ENCODE data around the gene BMI1. TPM values are rescaled to one million over a fixed set of nuclear protein-coding genes. Genes with fewer than 3 reads are reported as not detected.

BMI1 gene
- total and polyA plus RNA-seq, 2 experiments from 2014 or later: 2.3 to 10.7 TPM

- Histone ChIP-seq H3K27ac (ENCODE audit: low read depth) (no peak overlapping the region), H3K4me3 (no peak overlapping the region), H3K4me2 (no peak overlapping the region; the same call in 1 of the 2 replicates), H4K20me1 (replicated peaks; ENCODE audit: insufficient read depth) (peaks cover 23% of the 10 kb centered on the region; the same call in 1 of the 2 replicates), H3K9me2 (ENCODE audit: insufficient read depth) (no peaks in the 10 kb centered on the region), H3K27me3 (ENCODE audit: insufficient read depth) (peaks cover 100% of the 10 kb centered on the region), H3K36me3 (ENCODE audit: insufficient read depth) (no peaks in the 10 kb centered on the region), H2AFZ (no peak overlapping the region), H3F3A (replicated peaks; ENCODE audit: low read depth) (peaks cover 24% of the 10 kb centered on the region), H3K4me1 (ENCODE audit: insufficient read depth) (peaks cover 37% of the 10 kb centered on the region), H3K79me2 (replicated peaks; ENCODE audit: insufficient read depth) (no peaks in the 10 kb centered on the region)
- Mint-ChIP-seq H3K4me1 (peaks cover 22% of the 10 kb centered on the region), H3K4me3 (no peak overlapping the region), H3K27ac (no peak overlapping the region), H3K27me3 (ENCODE audit: insufficient read depth, low read depth, poor library complexity) (peaks cover 94% of the 10 kb centered on the region), H3K36me3 (ENCODE audit: low read depth) (no peaks in the 10 kb centered on the region; the same call in 2 of the 3 replicates), H3K9me3 (peaks cover 3% of the 10 kb centered on the region; the same call in 2 of the 3 replicates)
- TF ChIP-seq CTCF (conservative IDR thresholded peaks at IDR 0.05; ENCODE audit: low read depth in 2 of 2) (no peak), REST (IDR thresholded peaks at IDR 0.05; ENCODE audit: unreplicated experiment) (no peak), JUNB (IDR thresholded peaks at IDR 0.05; ENCODE audit: unreplicated experiment) (no peak), EZH2 (IDR thresholded peaks at IDR 0.05; ENCODE audit: low read depth, unreplicated experiment) (peak; percentile 45), NANOG (IDR thresholded peaks at IDR 0.05; ENCODE audit: borderline replicate concordance) (no peak), ZNF331 (CRISPR knock-in tag; IDR thresholded peaks at IDR 0.05; ENCODE audit: low read depth) (no peak), EZH2phosphoT487 (IDR thresholded peaks at IDR 0.05; ENCODE audit: unreplicated experiment) (peak; percentile 52), STAT1 (IDR thresholded peaks at IDR 0.05; ENCODE audit: unreplicated experiment) (no peak), CREB1 (CRISPR knock-in tag; IDR thresholded peaks at IDR 0.05; ENCODE audit: low read depth) (no peak), POLR2AphosphoS5 (IDR thresholded peaks at IDR 0.05; ENCODE audit: low read depth) (no peak), ZNF114 (CRISPR knock-in tag; IDR thresholded peaks at IDR 0.05) (no peak)
- TF ChIP-seq, protein P1, sequence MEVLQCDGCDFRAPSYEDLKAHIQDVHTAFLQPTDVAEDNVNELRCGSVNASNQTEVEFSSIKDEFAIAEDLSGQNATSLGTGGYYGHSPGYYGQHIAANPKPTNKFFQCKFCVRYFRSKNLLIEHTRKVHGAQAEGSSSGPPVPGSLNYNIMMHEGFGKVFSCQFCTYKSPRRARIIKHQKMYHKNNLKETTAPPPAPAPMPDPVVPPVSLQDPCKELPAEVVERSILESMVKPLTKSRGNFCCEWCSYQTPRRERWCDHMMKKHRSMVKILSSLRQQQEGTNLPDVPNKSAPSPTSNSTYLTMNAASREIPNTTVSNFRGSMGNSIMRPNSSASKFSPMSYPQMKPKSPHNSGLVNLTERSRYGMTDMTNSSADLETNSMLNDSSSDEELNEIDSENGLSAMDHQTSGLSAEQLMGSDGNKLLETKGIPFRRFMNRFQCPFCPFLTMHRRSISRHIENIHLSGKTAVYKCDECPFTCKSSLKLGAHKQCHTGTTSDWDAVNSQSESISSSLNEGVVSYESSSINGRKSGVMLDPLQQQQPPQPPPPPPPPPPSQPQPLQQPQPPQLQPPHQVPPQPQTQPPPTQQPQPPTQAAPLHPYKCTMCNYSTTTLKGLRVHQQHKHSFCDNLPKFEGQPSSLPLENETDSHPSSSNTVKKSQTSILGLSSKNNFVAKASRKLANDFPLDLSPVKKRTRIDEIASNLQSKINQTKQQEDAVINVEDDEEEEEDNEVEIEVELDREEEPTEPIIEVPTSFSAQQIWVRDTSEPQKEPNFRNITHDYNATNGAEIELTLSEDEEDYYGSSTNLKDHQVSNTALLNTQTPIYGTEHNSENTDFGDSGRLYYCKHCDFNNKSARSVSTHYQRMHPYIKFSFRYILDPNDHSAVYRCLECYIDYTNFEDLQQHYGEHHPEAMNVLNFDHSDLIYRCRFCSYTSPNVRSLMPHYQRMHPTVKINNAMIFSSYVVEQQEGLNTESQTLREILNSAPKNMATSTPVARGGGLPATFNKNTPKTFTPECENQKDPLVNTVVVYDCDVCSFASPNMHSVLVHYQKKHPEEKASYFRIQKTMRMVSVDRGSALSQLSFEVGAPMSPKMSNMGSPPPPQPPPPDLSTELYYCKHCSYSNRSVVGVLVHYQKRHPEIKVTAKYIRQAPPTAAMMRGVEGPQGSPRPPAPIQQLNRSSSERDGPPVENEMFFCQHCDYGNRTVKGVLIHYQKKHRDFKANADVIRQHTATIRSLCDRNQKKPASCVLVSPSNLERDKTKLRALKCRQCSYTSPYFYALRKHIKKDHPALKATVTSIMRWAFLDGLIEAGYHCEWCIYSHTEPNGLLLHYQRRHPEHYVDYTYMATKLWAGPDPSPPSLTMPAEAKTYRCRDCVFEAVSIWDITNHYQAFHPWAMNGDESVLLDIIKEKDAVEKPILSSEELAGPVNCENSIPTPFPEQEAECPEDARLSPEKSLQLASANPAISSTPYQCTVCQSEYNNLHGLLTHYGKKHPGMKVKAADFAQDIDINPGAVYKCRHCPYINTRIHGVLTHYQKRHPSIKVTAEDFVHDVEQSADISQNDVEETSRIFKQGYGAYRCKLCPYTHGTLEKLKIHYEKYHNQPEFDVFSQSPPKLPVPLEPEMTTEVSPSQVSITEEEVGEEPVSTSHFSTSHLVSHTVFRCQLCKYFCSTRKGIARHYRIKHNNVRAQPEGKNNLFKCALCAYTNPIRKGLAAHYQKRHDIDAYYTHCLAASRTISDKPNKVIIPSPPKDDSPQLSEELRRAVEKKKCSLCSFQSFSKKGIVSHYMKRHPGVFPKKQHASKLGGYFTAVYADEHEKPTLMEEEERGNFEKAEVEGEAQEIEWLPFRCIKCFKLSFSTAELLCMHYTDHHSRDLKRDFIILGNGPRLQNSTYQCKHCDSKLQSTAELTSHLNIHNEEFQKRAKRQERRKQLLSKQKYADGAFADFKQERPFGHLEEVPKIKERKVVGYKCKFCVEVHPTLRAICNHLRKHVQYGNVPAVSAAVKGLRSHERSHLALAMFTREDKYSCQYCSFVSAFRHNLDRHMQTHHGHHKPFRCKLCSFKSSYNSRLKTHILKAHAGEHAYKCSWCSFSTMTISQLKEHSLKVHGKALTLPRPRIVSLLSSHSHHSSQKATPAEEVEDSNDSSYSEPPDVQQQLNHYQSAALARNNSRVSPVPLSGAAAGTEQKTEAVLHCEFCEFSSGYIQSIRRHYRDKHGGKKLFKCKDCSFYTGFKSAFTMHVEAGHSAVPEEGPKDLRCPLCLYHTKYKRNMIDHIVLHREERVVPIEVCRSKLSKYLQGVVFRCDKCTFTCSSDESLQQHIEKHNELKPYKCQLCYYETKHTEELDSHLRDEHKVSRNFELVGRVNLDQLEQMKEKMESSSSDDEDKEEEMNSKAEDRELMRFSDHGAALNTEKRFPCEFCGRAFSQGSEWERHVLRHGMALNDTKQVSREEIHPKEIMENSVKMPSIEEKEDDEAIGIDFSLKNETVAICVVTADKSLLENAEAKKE (CRISPR knock-in tag; IDR thresholded peaks at IDR 0.05): no peak
- TF ChIP-seq, protein P2, sequence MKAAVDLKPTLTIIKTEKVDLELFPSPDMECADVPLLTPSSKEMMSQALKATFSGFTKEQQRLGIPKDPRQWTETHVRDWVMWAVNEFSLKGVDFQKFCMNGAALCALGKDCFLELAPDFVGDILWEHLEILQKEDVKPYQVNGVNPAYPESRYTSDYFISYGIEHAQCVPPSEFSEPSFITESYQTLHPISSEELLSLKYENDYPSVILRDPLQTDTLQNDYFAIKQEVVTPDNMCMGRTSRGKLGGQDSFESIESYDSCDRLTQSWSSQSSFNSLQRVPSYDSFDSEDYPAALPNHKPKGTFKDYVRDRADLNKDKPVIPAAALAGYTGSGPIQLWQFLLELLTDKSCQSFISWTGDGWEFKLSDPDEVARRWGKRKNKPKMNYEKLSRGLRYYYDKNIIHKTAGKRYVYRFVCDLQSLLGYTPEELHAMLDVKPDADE (IDR thresholded peaks at IDR 0.05): no peak
- ATAC-seq (no peak), DNase-seq (ENCODE audit: low spot score) (peak; percentile 34)
Measured at GRCh38 chr10:22338185-22338900, 17.4 kb downstream of the BMI1 start.
